ENCODE results near the gene OSER1. TPM values are rescaled to one million over a fixed set of nuclear protein-coding genes. Genes with fewer than 3 reads are reported as not detected.

Gene OSER1
- polyA plus RNA-seq, 1 donor (not counting 4 experiments of a cell fraction or from before 2014, with no cell fraction given), result 41.5 TPM

DNA sequence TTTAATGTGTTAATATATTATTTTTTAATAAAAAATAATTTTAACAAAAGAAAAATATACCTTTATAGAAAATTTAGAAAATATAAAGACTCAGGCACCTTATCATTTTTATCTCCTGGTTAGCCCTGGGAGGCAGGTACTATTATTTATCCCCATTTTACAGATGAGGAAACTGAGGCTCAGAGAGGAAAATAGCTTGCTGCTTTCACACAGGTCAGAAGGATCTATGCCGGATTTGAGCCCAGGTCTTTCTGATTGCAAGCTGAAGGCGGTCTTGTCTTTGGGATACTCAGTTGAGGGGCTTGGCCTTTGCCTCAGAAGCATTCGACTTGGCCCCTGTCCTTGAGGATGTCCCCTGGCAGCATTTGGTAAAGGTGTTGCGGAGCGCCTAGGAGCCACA lies 11.5 kb upstream of the OSER1 start:
- Histone ChIP-seq H3K4me2 (ENCODE audit: control insufficient read depth, extremely low read depth, insufficient read depth, low read depth, low read length) (no peak overlapping the region), H4K20me1 (ENCODE audit: control insufficient read depth, extremely low read depth, insufficient read depth, low read length) (no peaks in the 10 kb centered on the region), H3K27ac (ENCODE audit: control insufficient read depth, insufficient read depth, low read length) (no peak overlapping the region), H3K9ac (ENCODE audit: control insufficient read depth, extremely low read depth, insufficient read depth, low read length) (no peak overlapping the region), H3K36me3 (ENCODE audit: control insufficient read depth in 2 of 2, extremely low read depth in 1 of 2, insufficient read depth in 2 of 2, low read length in 2 of 2) (no peaks in the 10 kb centered on the region), H3K9me1 (ENCODE audit: control insufficient read depth, extremely low read depth, insufficient read depth, low read length) (no peaks in the 10 kb centered on the region), H3K9me3 (ENCODE audit: control insufficient read depth, low read depth, low read length) (no peaks in the 10 kb centered on the region), H3K27me3 (ENCODE audit: control insufficient read depth, extremely low read depth, insufficient read depth, low read length) (no peaks in the 10 kb centered on the region), H3K4me3 (ENCODE audit: control insufficient read depth in 2 of 3, extremely low read depth in 1 of 3, insufficient read depth in 2 of 3, low read depth in 1 of 3, low read length in 3 of 3) (no peak overlapping the region), H2AFZ (ENCODE audit: control insufficient read depth, low read length) (no peak overlapping the region), H3K79me2 (ENCODE audit: control insufficient read depth, insufficient read depth, low read length) (no peaks in the 10 kb centered on the region), H3K4me1 (ENCODE audit: control insufficient read depth, extremely low read depth, insufficient read depth, low read length) (peaks cover 10% of the 10 kb centered on the region)
- no peak for TF ChIP-seq EZH2 (IDR thresholded peaks at IDR 0.05; ENCODE audit: low read length)
- TF ChIP-seq, protein P1, sequence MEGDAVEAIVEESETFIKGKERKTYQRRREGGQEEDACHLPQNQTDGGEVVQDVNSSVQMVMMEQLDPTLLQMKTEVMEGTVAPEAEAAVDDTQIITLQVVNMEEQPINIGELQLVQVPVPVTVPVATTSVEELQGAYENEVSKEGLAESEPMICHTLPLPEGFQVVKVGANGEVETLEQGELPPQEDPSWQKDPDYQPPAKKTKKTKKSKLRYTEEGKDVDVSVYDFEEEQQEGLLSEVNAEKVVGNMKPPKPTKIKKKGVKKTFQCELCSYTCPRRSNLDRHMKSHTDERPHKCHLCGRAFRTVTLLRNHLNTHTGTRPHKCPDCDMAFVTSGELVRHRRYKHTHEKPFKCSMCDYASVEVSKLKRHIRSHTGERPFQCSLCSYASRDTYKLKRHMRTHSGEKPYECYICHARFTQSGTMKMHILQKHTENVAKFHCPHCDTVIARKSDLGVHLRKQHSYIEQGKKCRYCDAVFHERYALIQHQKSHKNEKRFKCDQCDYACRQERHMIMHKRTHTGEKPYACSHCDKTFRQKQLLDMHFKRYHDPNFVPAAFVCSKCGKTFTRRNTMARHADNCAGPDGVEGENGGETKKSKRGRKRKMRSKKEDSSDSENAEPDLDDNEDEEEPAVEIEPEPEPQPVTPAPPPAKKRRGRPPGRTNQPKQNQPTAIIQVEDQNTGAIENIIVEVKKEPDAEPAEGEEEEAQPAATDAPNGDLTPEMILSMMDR (optimal IDR thresholded peaks at IDR 0.05 in 1 of 3, IDR thresholded peaks at IDR 0.05 in 1 of 3, conservative IDR thresholded peaks at IDR 0.05 in 1 of 3; ENCODE audit: extremely low read depth in 1 of 3, insufficient read depth in 2 of 3, low read length in 3 of 3), result no peak
- DNase-seq (ENCODE audit: low read depth, low spot score) (no peak), FAIRE-seq (no peak)
- dilution Hi-C loops (cut with MboI; ENCODE audit: extremely low pct_ligation_motif_present, low sequenced_read_pairs), result no loop called here

DNA sequence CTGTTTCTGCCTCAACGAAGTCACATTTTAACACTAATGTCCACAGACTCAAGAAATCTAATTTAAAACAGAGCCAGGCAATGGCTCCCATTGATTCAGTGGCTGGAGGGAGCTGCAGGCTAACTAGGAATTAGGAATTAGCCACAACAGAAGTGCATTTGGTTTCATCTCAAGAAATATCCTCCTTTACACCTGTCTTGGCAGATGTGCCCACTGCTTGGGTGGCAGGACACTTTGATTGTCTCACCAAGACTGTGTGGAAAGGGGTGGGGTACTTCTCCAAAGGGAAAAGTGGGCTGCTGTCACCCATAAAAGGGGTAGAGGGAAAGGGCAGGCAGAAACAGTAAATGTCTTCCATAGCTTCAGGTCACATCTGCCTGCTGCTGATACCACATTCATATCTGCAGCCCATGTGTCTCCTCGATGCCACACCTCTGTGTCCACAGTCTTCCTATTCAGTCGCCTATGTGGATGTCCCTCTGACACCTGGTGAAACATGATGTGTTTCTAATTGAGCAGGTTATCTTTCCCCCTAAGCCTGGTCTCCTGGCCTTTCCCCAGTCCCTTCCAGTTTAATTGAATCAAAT lies 10.9 kb upstream of the OSER1 start:
- no peak for TF ChIP-seq EZH2 (IDR thresholded peaks at IDR 0.05; ENCODE audit: low read length)
- TF ChIP-seq, protein P1 (optimal IDR thresholded peaks at IDR 0.05 in 1 of 3, IDR thresholded peaks at IDR 0.05 in 1 of 3, conservative IDR thresholded peaks at IDR 0.05 in 1 of 3; ENCODE audit: extremely low read depth in 1 of 3, insufficient read depth in 2 of 3, low read length in 3 of 3), result no peak
- H3K27ac ChIP-seq (ENCODE audit: control insufficient read depth, insufficient read depth, low read length), result no peak overlapping the region
- dilution Hi-C loops (cut with MboI; ENCODE audit: extremely low pct_ligation_motif_present, low sequenced_read_pairs), result no loop called here
- H4K20me1 ChIP-seq (ENCODE audit: control insufficient read depth, extremely low read depth, insufficient read depth, low read length), result no peaks in the 10 kb centered on the region
- H3K9me1 ChIP-seq (ENCODE audit: control insufficient read depth, extremely low read depth, insufficient read depth, low read length), result no peaks in the 10 kb centered on the region
- no peaks in the 10 kb centered on the region for H3K36me3 ChIP-seq (ENCODE audit: control insufficient read depth in 2 of 2, extremely low read depth in 1 of 2, insufficient read depth in 2 of 2, low read length in 2 of 2)
- peaks cover 10% of the 10 kb centered on the region for H3K4me1 ChIP-seq (ENCODE audit: control insufficient read depth, extremely low read depth, insufficient read depth, low read length)
- no peak overlapping the region for H3K9ac ChIP-seq (ENCODE audit: control insufficient read depth, extremely low read depth, insufficient read depth, low read length)
- no peaks in the 10 kb centered on the region for H3K27me3 ChIP-seq (ENCODE audit: control insufficient read depth, extremely low read depth, insufficient read depth, low read length)
- no peaks in the 10 kb centered on the region for H3K9me3 ChIP-seq (ENCODE audit: control insufficient read depth, low read depth, low read length)
- no peak overlapping the region for H3K4me2 ChIP-seq (ENCODE audit: control insufficient read depth, extremely low read depth, insufficient read depth, low read depth, low read length)
- no peak overlapping the region for H2AFZ ChIP-seq (ENCODE audit: control insufficient read depth, low read length)
- H3K79me2 ChIP-seq (ENCODE audit: control insufficient read depth, insufficient read depth, low read length), result no peaks in the 10 kb centered on the region
- DNase-seq (ENCODE audit: low read depth, low spot score) (no peak), FAIRE-seq (no peak)
- H3K4me3 ChIP-seq (ENCODE audit: control insufficient read depth in 2 of 3, extremely low read depth in 1 of 3, insufficient read depth in 2 of 3, low read depth in 1 of 3, low read length in 3 of 3), result no peak overlapping the region
